HG02970 (cell line): ENCODE data around the gene EIF1.
"Not testable (repeated sequence)": the region's sequence is repeated elsewhere in the genome, so short reads cannot be mapped to it uniquely, and the experiment has no call there.

Source experiments
- ATAC-seq: cut with Tn5 transposase; IDR thresholded peaks from one replicate; pipeline ENCODE4 v1.9.1; 2021; ENCODE audit warnings: mild to moderate bottlenecking, moderate library complexity, moderate number of reproducible peaks; ENCODE audit not compliant: unreplicated experiment, low FRiP score

Gene EIF1

DNA sequence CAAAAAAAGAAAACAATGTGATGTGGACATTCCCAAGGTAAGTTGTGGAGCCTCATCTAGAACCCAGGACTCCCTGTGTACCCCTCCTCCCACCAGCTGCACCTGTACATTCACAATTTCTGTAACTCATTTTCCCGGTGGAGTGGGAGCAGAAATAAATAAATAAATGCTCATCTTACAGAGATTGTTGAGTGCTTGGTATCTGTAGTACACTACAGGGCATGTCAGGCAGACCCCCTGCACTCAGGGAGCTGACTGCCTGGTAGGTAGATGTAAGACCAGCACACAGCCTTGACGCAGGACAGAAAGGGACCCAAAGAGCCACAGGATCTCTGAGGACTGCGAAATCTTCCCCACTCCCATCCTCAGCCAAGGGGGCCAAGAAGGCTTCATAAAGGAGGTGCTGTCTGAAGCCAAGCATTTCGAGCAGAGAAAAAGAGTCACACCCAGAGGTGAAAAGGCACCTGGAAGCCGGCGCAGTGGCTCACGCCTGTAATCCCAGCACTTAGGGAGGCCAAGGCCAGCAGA lies 6.5 kb downstream of the EIF1 start:
- no peak for ATAC-seq

DNA sequence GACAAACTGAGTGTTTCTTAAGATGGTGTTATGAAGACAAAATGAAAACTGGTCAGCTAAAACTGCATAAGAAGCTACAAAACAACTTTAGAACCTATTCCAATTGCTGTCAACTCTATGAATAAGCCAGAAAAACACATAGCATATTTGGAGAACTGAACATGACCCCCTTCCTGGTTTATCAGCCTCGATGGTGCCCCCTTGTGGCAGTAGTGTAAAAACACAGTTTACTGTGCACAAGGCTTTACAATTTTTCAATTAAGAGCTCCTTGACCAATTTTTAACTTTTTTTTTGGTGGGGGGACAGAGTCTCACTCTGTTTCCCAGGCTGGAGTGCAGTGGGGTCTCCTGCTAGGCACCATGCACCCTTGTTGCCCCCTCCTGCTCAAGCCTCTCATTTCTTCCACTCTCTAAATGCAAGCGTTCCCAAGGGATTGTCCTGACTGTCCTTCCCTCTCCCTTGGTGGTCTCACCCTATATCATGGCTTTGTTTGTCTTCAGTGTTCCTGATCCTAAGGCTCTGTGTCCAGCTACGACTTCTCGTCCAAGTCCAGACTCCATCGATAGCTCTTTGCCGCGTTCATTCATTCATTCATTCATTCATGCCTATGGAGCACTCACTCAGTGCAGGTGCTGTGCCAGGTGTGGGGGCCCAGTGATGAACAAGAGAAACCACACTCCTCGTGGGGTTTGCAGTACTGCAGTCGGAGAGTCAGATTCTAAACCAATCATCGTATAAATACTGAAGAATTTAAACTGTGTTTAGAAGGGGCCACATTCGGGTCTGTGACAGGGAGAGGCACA lies 7.5 kb downstream of the EIF1 start:
- no peak for ATAC-seq

DNA sequence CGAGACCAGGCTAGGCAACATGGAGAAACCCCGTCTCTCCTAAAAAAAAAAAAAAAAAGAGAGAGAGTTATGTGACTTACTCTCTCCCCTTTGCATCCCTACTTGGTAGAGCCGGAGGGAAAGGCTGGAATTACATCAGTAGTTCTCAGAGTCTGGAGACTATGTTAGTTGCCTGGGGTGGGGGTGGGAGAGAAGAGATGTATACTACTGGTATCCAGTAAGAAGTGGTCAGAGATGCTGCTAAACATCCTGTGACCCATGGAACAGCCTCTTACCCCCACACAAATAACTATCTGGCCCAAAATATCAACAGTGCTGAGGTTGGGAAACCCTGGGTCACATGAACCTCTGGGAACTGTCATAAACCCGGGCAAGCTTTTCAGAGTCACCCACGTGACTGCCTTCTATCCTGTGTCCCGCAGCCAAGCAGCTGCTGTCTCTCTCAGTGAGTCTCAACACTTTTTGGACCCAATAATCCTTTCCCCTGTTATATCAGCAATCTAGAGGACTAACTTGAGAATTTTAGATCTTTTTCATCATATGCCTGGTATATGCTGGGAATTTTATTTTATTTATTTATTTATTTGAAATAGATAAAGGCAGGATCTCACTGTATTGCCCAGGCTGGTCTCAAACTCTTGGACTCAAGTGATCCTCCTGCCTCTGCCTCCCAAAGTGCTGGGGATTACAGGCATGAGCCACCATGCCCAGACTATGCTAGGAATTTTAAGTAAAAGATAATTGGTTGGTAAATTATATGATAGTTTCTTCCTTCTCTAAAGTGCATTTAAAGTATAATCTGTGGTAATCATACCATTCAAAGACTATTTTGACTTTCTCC lies 8.7 kb downstream of the EIF1 start:
- no peak for ATAC-seq

DNA sequence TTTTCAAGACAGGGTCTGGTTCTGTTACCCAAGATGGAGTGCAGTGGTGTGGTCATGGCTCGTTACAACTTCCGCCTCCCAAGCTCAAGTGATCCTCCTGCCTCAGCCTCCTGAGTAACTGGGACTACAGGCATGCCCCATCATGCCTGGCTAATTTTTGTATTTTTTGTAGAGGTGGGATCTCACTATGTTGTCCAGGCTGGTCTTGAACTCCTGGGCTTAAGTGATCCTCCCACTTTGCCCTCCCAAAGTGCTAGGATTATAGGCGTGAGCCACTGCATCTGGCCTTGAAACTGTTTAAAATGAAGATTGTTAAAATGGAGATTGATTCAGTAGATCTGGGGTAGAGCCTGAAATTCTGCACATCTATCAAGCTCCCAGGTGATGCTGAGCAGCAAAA lies 12.2 kb downstream of the EIF1 start:
- ATAC-seq, result not testable (repeated sequence)

DNA sequence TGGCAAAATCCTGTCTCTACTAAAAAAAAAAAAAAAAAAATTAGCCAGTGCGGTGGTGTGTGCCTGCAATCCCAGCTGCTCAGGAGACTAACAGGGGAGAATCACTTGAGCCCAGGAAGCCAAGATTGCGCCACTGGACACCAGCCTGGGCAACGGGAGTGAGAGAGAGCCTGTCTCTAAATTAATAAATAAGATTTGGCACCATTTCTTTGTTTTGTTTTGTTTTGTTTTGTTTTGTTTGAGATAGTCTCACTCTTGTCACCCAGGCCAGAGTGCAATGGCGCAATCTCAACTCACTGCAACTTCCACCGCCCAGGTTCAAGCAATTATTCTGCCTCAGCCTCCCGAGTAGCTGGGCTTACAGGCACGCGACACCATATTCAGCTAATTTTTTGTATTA lies 14.0 kb downstream of the EIF1 start:
- ATAC-seq, result no peak

DNA sequence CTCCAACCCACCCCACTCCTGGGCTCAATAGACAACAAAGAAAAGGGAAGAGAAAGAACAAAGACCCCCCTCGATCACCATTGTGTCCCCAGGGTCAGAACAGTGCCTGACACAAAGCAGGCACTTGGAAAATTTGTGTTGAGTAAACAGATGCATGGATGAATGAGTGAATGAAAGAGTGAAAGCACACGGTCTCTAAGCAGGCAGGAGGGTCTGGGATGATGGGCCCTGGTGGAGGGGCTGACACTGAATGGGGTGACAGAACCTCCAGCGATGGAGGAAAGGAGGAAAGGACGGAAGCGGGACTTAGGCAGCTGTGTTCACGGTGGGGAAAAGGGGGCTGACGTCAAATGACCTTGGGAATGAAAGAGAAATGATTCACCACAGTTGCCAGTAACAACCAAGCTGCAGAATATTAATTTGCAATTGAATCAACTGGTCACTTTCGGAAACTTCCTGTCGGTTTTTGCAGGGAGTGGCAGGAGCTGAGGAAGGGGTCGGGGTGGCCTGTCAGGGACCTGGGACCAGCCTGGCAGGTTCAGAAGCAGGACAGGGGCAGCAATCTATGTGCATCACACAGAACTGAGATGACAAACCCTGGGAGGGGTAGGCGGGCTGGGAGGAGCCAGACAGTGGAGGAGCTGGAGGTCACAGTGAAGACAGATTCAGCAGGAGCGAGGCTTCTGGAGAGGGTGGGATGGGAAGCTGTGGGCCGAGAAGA lies 16.7 kb downstream of the EIF1 start:
- ATAC-seq, result no peak

DNA sequence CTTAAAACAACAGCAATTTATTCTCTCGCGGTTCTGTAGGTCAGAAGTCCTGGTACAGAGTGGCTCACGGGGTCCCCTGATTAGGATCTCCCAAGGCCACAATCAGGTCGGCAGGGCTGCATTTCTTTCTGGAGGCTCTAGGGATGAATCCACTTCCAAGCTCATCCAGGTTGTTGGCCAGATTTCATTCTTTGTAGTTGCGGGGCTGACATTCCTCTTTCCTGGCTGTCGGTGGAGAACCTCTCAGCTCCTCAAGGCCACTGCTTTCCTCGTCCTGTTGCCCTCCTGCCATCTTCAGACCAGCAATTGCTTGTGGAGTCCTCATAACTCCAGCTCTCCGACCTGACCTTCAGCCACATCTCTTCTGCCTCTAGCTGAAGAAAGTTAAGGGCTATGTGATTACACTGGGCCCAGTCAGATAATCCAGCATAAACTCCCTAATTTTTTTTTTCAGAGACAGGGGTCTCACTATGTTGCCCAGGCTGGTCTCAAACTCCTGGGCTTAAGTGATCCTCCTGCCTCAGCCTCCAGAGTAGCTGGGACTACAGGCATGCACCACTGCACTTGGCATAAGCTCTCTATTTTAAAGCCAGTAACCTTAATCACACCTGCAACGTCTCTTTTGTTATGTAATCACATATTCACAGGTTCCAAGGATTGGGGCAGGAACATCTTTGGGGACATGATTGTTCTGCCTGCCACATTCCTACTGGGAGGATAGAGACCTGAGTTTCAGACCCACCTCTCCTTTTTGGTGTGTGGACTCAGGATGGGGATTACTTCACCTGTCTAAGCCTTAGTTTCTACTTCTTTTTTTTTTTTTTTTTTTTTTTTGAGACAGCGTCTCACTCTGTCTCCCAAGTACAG lies 19.4 kb downstream of the EIF1 start:
- no peak for ATAC-seq

DNA sequence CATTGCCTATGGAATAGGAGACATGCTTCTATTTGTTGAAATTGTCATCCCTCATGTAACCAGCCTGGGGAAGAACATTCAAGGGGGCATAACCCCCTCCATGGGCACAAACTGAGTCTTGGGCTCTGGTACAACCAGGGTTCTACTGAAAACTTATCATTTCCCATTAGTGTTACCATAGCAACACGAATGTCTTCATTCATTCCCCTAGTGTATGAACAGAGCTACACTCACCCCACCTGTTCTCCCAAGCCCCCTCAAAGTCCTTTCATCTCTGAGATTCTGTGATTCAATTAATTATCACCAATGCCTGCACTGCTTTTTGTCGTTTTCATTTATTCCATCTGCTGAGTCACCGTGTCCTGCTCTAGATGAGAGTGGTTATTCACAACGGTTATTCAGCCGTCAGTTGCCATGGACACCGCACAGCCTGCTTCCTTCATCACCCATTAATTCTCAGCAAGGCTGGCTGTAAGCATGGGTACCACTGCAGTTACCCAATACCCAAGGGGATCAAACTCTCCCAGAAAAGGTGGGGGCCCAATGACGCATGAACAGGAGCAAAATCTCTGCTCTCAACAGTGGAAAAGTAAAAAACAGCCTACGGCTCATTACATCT lies 21.9 kb downstream of the EIF1 start:
- no peak for ATAC-seq

DNA sequence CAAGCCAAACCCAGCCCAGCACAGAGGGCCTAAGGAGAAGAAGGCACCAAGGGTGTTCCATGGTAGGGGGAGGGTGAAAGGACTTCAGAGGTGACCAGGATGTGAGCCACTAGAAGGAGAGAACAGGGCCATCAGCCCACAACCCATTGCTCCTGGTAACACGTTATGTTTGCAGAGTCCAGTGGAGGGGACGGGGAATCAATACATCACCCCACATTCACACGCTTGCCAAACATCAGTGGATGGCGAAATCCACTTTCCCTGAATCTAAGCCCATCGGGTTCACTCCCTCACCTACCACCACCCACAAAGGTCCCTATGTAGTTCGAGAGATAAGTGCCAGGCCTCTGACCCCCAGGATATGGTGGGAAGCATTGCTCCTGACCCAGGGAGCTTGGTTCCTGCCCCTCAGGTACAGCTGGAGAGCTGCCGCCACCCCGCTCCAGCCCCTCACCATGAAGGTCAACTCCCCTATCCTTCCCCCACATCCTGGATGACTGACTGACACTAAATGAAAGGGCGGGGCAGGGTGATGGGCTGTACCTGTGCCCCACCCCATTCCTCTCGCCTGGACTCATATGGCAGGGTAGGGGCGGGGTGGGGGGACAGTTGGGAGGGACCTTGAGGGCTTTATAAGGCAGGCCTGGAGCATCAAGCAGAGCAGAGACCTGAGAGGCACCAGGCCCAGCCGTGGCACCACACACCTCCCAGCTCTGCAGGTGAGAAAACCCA lies 23.1 kb downstream of the EIF1 start, which contains the start of gene GAST:
Gene GAST, plus strand, starts transcription at position 663 of the 732 bp plus-strand sequence. CDS start 3,106 bp downstream, outside the sequence.
- no peak for ATAC-seq

DNA sequence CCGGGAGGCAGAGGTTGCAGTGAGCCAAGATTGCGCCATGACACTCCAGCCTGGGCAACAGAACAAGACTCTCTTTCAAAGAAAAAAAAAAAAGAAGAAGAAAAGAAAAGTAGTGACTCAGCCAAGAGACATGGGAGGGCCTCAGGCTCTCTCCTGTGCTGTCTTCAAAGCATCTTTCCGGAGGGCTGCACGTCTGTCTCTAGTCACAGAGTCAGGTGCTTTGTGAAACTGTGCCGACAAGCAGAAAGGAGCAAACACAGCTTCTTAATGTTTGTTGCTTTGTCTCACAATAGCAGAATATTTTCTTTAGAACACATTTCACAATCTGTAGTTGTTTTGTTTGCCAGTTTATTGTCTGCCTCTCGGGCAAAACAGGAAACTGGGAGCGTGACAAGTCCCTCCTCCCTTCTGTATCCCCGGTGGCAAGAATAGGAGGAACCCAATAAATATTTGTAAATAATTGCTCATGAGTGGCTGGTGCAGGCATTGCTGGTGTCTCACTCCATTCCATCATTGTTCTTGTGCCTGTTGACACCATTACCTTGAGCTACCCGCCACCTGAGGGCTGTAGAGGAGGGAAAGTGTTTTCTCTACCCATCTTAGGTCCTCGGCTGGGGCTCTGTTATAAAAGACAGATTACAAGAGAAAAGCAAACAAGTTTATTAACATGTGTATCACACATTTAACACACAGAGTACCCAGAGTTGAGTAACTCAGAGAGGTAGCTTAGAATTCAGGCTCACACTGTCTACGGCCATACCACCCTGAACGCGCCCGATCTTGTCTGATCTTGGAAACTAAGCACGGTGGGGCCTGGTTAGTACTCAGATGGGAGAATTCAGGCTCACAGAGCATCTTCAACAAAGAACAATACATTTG lies 29.0 kb downstream of the EIF1 start:
- ATAC-seq, result no peak

DNA sequence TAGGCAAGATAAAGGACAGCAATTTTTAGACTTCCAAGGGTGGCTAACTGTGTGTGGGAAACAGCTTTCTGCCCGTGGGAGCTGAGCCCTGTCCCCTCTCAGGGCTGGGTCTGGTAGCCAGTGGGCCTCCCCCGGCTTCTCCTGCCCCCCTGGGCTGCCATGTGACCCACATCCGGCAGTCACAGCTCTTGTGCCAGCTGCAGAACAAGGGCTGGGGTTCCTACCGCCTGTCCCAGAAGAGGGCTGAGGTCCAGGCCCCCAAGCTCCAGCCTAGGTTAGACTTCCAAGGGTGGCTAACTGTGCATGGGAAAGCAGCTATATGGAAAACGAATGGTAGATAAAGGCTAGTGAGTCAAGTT lies 29.6 kb downstream of the EIF1 start:
- ATAC-seq, result no peak

DNA sequence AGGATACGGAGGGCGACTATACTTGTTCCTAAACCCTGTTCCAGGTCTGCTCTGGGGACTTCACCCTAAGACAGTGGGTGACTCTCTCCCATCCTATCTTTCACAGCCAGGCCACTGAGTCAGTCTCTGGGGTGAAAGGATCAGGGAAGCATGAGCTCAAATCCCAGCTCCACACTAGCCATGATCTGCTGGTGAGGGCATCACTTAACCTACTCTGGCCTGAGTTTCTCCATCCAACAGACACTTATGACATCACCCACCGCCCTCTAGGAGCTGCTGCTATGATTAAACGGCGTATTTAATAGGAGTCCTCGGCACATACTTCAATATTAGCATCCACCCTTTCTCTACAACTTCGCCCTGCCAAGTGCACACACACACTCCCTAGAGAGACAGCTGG lies 33.5 kb downstream of the EIF1 start:
- no peak for ATAC-seq

DNA sequence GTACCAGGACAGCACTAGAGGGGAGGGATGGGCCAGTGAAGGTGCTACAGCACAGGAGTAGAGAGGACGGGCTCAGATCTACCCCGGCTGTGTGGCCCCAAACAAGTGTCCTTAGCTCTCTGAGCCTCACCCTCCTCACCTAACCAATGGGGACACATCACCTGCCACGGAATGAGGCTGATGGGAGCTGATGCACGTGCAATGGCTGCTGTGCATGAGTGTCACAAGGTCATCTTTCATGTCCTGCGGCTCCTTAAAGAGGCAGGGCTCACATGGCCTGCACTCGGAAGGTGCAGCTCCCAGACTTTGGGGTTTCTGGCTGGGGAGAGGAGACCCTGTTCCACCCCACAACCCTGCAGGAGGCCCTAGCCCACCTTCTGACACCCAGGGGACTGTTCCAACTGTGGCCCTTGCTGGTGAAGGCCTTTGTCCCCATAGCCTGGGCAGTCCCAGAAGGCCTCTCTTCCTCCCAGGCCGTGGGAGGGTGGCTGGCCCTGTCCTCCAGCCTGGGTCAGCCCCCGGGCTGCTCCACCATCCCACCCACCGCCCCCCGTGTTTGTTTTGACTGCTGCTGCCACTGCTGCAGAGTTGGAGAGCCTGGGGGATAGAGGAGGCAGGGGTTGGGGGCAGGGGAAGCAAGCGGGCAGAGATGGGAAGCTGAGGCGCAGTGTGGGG lies 35.3 kb downstream of the EIF1 start:
- ATAC-seq, result no peak

DNA sequence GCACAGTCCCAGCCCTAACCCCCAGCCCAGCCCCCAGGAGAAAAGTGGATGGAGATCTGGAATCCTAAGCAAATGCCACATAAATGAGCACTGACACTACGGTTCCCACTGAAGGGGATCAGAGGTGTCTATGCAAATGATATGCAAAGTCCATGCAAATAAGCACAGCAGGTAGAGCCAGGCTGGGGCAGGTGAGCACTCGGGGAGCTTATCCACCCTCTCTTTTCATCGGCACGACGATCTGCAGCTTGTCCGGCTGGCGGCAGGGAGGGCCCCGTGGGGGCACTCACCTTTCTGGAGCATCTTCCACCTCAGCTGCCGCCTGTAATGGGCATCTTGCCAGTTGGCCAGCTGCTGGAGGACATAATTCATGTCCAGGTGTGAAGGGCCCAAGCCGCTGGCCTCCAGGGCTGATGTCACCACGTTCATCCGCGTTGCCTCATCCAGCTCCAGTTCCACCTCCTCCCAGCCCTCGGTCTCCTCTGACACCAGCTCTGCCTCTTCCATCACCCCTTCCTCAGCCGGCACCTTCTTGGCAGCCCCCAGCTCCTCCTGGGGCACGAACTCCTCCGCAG lies 35.9 kb downstream of the EIF1 start:
- no peak for ATAC-seq

DNA sequence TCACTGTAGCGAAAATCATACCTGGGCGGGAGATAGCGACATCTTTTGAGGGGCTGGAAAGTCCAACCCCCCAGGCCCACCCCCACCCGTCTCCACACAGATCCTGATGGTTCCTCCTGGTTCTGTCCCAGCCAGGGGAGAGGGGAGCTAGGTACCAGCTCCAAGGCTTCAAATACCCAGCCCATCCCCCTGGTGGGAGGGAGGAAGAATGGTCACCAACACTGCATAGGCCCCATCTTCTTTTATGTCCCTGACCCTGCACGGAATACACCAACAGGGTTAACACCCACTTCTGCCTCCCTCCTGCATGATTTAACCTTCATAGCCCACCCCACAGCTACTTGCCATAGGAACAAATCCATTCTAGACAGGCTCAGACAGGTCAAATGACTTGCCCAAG lies 36.4 kb downstream of the EIF1 start:
- no peak for ATAC-seq

DNA sequence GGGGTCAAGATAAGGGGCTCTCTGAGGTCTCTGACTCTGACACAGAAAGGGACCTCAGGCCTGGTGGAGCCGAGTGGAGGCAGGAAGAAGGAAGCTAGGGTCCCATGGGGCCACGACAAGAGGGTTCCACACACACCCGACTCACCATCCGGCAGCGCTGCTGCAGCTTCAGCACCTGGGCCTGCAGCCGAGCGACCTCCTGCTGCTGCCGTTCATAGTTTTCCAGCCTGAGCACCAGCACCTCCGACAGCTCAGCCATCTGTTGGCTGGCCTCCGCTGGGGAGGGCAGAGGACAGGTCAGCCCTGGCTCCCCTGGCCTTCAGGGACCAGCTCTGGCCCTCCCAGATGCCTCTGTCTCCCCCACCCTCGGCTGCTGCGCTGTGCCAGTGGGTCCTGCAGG lies 39.4 kb downstream of the EIF1 start:
- ATAC-seq, result no peak

DNA sequence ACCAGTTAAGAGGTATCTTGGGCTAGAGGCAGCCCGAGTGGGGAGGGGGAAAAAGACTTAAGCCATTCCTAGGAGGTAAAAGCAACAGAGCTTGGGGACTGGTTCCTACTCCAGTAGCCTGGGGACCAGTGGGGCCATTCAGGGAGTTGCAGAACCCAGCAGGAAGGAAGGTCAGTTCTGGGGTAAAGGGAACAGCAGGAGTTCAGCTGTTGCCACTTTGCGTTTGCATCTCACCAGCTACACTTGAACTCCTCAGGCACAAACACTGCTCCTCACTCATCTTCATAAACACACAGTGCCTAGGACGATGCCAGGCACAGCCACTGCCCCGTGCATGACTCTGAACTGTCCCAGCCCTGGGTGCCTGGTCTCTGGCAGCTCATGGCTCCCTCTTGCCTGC lies 41.8 kb downstream of the EIF1 start:
- ATAC-seq, result no peak
